SK-N-SH (cell line): ENCODE data around the gene RAB11B. TPM values are rescaled to one million over a fixed set of nuclear protein-coding genes. Genes with fewer than 3 reads are reported as not detected.
A peak's percentile ranks its signal among the peaks of the same experiment; 100 is the strongest.

ENCODE experiments used
- CTCF ChIA-PET: fragments of 300-600, 350-600 bp; formaldehyde crosslinking; extraction: SDS; loops from one replicate; lab custom pipeline; 2021; lab: Yijun Ruan, JAX
- POLR2A ChIA-PET: fragments of 350-600 bp; sonication (Branson Sonifier 250); formaldehyde crosslinking; extraction: SDS; loops from one replicate; lab custom pipeline; 2020; ENCODE audit warnings: antibody characterized with exemption, inconsistent platforms; lab: Yijun Ruan, JAX
- DNase-seq: peaks from one replicate; pipeline ENCODE4 v3.0.0; 2012
- H2AFZ ChIP-seq: fragments of 200-600 bp; sonication (generic); 2 replicates; pipeline ENCODE4 v1.8.1; 2016; ENCODE audit warnings: antibody characterized with exemption, mild to moderate bottlenecking, low read depth
- H3F3A ChIP-seq: fragments of 200-600 bp; sonication (generic); replicated peaks from 2 replicates; pipeline ENCODE3; 2016; ENCODE audit warnings: antibody characterized with exemption, mild to moderate bottlenecking; ENCODE audit not compliant: insufficient read depth
- H3K27ac ChIP-seq, 2 experiments: fragments of 200-500 bp in 1 of 2; fragments of 200-600 bp in 1 of 2; sonication (Bioruptor generic) in 1 of 2; sonication (generic), shearing (Covaris generic) in 1 of 2; 2 replicates each; pipeline versions ENCODE4 v1.5.1 to v1.6.1; 2014 to 2016; ENCODE audit warnings: low read depth in 2 of 2, inconsistent platforms in 1 of 2, low read length in 1 of 2, mild to moderate bottlenecking in 1 of 2, mixed read lengths in 1 of 2
- H3K27me3 ChIP-seq: fragments of 200-600 bp; sonication (generic), shearing (Covaris generic); 2 replicates; pipeline ENCODE4 v1.6.1; 2016; ENCODE audit warnings: mixed run types; ENCODE audit not compliant: insufficient read depth
- H3K36me3 ChIP-seq, 2 experiments: fragments of 200-500 bp in 1 of 2; fragments of 200-600 bp in 1 of 2; sonication (Bioruptor generic) in 1 of 2; sonication (generic) in 1 of 2; replicated peaks in 1 of 2; 2 replicates each; pipeline versions ENCODE3 to v1.5.1; 2014 to 2016; ENCODE audit warnings: low read length in 1 of 2, mild to moderate bottlenecking in 1 of 2; ENCODE audit not compliant: insufficient read depth in 2 of 2, control insufficient read depth in 1 of 2
- H3K4me1 ChIP-seq, 2 experiments: fragments of 200-500 bp in 1 of 2; fragments of 200-600 bp in 1 of 2; sonication (Bioruptor generic) in 1 of 2; sonication (generic), shearing (Covaris generic) in 1 of 2; 2 replicates each; pipeline versions ENCODE4 v1.5.1 to v1.6.1; 2014 to 2016; ENCODE audit warnings: low read depth in 1 of 2, low read length in 1 of 2, mixed run types in 1 of 2; ENCODE audit not compliant: insufficient read depth in 2 of 2, control insufficient read depth in 1 of 2
- H3K4me2 ChIP-seq: fragments of 200-600 bp; sonication (generic), shearing (Covaris generic); 2 replicates; pipeline ENCODE4 v1.6.1; 2017; ENCODE audit warnings: mixed run types
- H3K4me3 ChIP-seq, 2 experiments: fragments of 200-500 bp in 1 of 2; fragments of 200-600 bp in 1 of 2; sonication (Bioruptor generic) in 1 of 2; sonication (generic), shearing (Covaris generic) in 1 of 2; 2 replicates each; pipeline versions ENCODE4 v1.5.1 to v1.8.1; 2014 to 2016; ENCODE audit warnings: low read depth in 2 of 2, inconsistent platforms in 1 of 2, low read length in 1 of 2, mild to moderate bottlenecking in 1 of 2, mixed read lengths in 1 of 2, moderate library complexity in 1 of 2
- H3K79me2 ChIP-seq: fragments of 200-600 bp; sonication (generic); 2 replicates; pipeline ENCODE4 v1.8.1; 2017; ENCODE audit warnings: mild to moderate bottlenecking; ENCODE audit not compliant: insufficient read depth
- H3K9ac ChIP-seq: fragments of 200-600 bp; sonication (generic); 2 replicates; pipeline ENCODE4 v1.6.1; 2017; ENCODE audit warnings: mixed run types
- H3K9me2 ChIP-seq: fragments of 200-600 bp; sonication (generic); 2 replicates; pipeline ENCODE4 v1.6.1; 2017; ENCODE audit warnings: mixed run types
- H3K9me3 ChIP-seq: fragments of 200-600 bp; sonication (generic); 2 replicates; pipeline ENCODE4 v1.6.1; 2017; ENCODE audit warnings: mixed run types, mild to moderate bottlenecking, moderate library complexity
- H4K20me1 ChIP-seq: fragments of 200-600 bp; sonication (generic); 2 replicates; pipeline ENCODE4 v1.6.1; 2017; ENCODE audit warnings: mild to moderate bottlenecking, mixed run types; ENCODE audit not compliant: insufficient read depth
- CHD2 ChIP-seq: fragments of 150-350 bp; IDR thresholded peaks from 2 replicates; pipeline ENCODE4 v1.6.1; 2018; ENCODE audit warnings: low read length; ENCODE audit not compliant: partially characterized antibody
- ELF1 ChIP-seq: IDR thresholded peaks from 2 replicates; pipeline ENCODE4 v1.4.0; 2012
- EP300 ChIP-seq, 2 experiments: IDR thresholded peaks; 2 replicates each; pipeline versions ENCODE4 v1.4.0 to v1.6.1; 2012; ENCODE audit warnings: borderline replicate concordance in 1 of 2, low read depth in 1 of 2, low read length in 1 of 2
- EZH2phosphoT487 ChIP-seq: fragments of 200-600 bp; sonication (generic); IDR thresholded peaks from 2 replicates; pipeline ENCODE4 v1.6.1; 2017; ENCODE audit warnings: low read depth, mixed run types, mild to moderate bottlenecking, antibody characterized with exemption, moderate library complexity, borderline replicate concordance
- FOXJ3 ChIP-seq: sonication (generic); formaldehyde crosslinking; IDR thresholded peaks from 2 replicates; pipeline ENCODE4 v1.5.1; 2020; ENCODE audit warnings: mild to moderate bottlenecking, missing genetic modification reagents
- FOXM1 ChIP-seq: IDR thresholded peaks from 2 replicates; pipeline ENCODE4 v1.4.0; 2012; ENCODE audit warnings: low read depth, mild to moderate bottlenecking
- GABPA ChIP-seq: IDR thresholded peaks from 2 replicates; pipeline ENCODE4 v1.4.0; 2012; ENCODE audit warnings: low read depth, mild to moderate bottlenecking
- JUND ChIP-seq: IDR thresholded peaks from 2 replicates; pipeline ENCODE4 v1.4.0; 2012
- MEF2A ChIP-seq: IDR thresholded peaks from 2 replicates; pipeline ENCODE4 v1.4.0; 2012; ENCODE audit warnings: low read depth, borderline replicate concordance
- NRF1 ChIP-seq: IDR thresholded peaks from 2 replicates; pipeline ENCODE4 v1.6.1; 2012; ENCODE audit warnings: low read depth, mild to moderate bottlenecking, low read length
- POLR2AphosphoS5 ChIP-seq: IDR thresholded peaks from 2 replicates; pipeline ENCODE4 v1.6.1; 2012; ENCODE audit warnings: low read depth, low read length
- RAD21 ChIP-seq: IDR thresholded peaks from 2 replicates; pipeline ENCODE4 v1.6.1; 2012; ENCODE audit warnings: mild to moderate bottlenecking, low read length
- RCOR1 ChIP-seq: fragments of 150-350 bp; IDR thresholded peaks from 2 replicates; pipeline ENCODE4 v1.6.1; 2017; ENCODE audit warnings: antibody characterized with exemption, low read length
- RXRA ChIP-seq: IDR thresholded peaks from 2 replicates; pipeline ENCODE4 v1.4.0; 2012; ENCODE audit warnings: low read depth, mild to moderate bottlenecking, borderline replicate concordance
- SIN3A ChIP-seq: IDR thresholded peaks from 2 replicates; pipeline ENCODE4 v1.6.1; 2012; ENCODE audit warnings: low read depth, mild to moderate bottlenecking, low read length, moderate library complexity, borderline replicate concordance
- SMC3 ChIP-seq: IDR thresholded peaks from 2 replicates; pipeline ENCODE4 v1.6.1; 2012; ENCODE audit warnings: low read depth, low read length, improper control_type of control experiment
- TAF1 ChIP-seq: IDR thresholded peaks from 2 replicates; pipeline ENCODE4 v1.6.1; 2012; ENCODE audit warnings: low read depth, mild to moderate bottlenecking, low read length, moderate library complexity, borderline replicate concordance
- TCF12 ChIP-seq: IDR thresholded peaks from 2 replicates; pipeline ENCODE4 v1.4.0; 2012
- TEAD4 ChIP-seq: IDR thresholded peaks from 2 replicates; pipeline ENCODE4 v1.4.0; 2012; ENCODE audit warnings: mild to moderate bottlenecking, borderline replicate concordance; ENCODE audit not compliant: insufficient read depth
- WGBS: methylation state at CpG from one replicate; pipeline ENCODE4 v1.1.6; 2017; ENCODE audit warnings: low lambda C conversion rate; 5-methylcytosine and 5-hydroxymethylcytosine counted together
- polyA plus RNA-seq, 3 experiments: library from polyadenylated mRNA; depleted of rRNA; stranded (reverse); fragments of >200 nt; gene quantifications; 2 replicates each; pipeline ENCODE4 v1.2.3, GENCODE V29; 2012
- TF ChIP-seq, protein P1 (sequence below): IDR thresholded peaks from 2 replicates; pipeline ENCODE4 v1.6.1; 2012; ENCODE audit warnings: mild to moderate bottlenecking, low read depth, low read length, moderate library complexity
- TF ChIP-seq, protein P2 (sequence below): IDR thresholded peaks from 2 replicates; pipeline ENCODE4; 2012
- TF ChIP-seq, protein P3 (sequence below): fragments of 200-600 bp; sonication (generic); IDR thresholded peaks from 2 replicates; pipeline ENCODE4 v1.6.1; 2017; ENCODE audit warnings: antibody characterized with exemption, mild to moderate bottlenecking, moderate library complexity
- TF ChIP-seq, protein P4 (sequence below): fragments of 150-350 bp; IDR thresholded peaks from 2 replicates; pipeline ENCODE4 v1.6.1; 2017; ENCODE audit warnings: antibody characterized with exemption, low read length, low read depth, borderline replicate concordance
- TF ChIP-seq, protein P5 (sequence below): IDR thresholded peaks from 2 replicates; pipeline ENCODE4 v1.4.0; 2012; ENCODE audit warnings: low read depth, borderline replicate concordance
- TF ChIP-seq, protein P6 (sequence below): fragments of 150-350 bp; IDR thresholded peaks from 2 replicates; pipeline ENCODE4 v1.6.1; 2016; ENCODE audit warnings: mild to moderate bottlenecking, low read depth, low read length

Gene RAB11B
- polyA plus RNA-seq, 1 of the 3 experiments (the other 2 are of a cell fraction): 127 TPM

DNA sequence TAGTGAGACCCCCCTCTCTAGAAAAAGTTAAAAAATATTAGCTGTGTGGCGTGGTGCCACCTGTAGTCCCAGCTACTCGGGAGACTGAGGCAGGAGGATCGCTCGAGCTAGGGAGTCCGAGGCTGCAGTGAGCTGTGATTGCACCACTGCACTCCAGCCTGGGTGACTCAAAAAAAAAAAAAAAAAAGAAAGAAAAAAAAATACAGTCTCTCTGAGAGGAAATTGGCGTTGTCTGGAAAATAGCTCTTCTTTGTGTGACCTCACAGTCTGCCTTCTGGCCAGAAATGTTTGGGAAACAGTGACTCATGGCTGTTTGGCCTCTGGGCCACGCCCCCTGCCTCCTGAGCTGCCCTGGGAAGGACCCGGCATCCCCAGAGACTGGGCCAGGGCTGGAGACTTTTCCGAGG is 33.7 kb downstream of the RAB11B start:
- Histone ChIP-seq H3K4me1 (peaks cover 0 to 8% of the 10 kb centered on the region in 2 experiments; a peak in 2 of 4 replicates), H3K36me3 (no peaks in the 10 kb centered on the region), H3K9ac (peak overlapping the region; percentile 59; the same call in 1 of the 2 replicates), H3K9me2 (no peaks in the 10 kb centered on the region), H3K79me2 (no peaks in the 10 kb centered on the region), H2AFZ (peak overlapping the region; percentile 36; the same call in 1 of the 2 replicates), H3K4me2 (peak overlapping the region; percentile 53; the same call in 1 of the 2 replicates), H4K20me1 (no peaks in the 10 kb centered on the region), H3K27ac (peak overlapping the region in 1 of 2 experiments; percentile 85; a peak in 2 of 4 replicates), H3K9me3 (no peaks in the 10 kb centered on the region), H3F3A (peaks cover 3% of the 10 kb centered on the region), H3K27me3 (no peaks in the 10 kb centered on the region), H3K4me3 (no peak overlapping the region)
- 9% methylated on average over 9 of the region's 9 CpGs for WGBS
- ChIA-PET CTCF (interaction anchor here (0.7 to 0.8 kb wide), 2 partner anchors 10 to 13 kb away, joined by 3 read pairs; partner anchors contain the start of gene MARCHF2), POLR2A (no interaction called here)
- peak; percentile 66 for DNase-seq
- TF ChIP-seq POLR2AphosphoS5 (no peak; the same call in 1 of the 2 replicates), TCF12 (peak; percentile 71), CHD2 (no peak), SMC3 (no peak; the same call in 1 of the 2 replicates), JUND (peak; percentile 74), RCOR1 (no peak), FOXM1 (no peak), NRF1 (no peak), RAD21 (peak; percentile 10; the same call in 1 of the 2 replicates), FOXJ3 (CRISPR knock-in tag) (no peak), EP300 (IDR thresholded peaks at IDR 0.05; ENCODE audit: borderline replicate concordance in 1 of 2, low read depth in 1 of 2, low read length in 1 of 2) (peak in 1 of 2 experiments; percentile 44; a peak in 1 of 4 replicates), MEF2A (no peak), GABPA (no peak), TEAD4 (0 out of 2 replicates have a peak, but pooled peaks have one; percentile 22), SIN3A (no peak), ELF1 (no peak), RXRA (peak; percentile 88), TAF1 (0 out of 2 replicates have a peak, but pooled peaks have one; percentile 24), EZH2phosphoT487 (no peak)
- TF ChIP-seq, protein P1, sequence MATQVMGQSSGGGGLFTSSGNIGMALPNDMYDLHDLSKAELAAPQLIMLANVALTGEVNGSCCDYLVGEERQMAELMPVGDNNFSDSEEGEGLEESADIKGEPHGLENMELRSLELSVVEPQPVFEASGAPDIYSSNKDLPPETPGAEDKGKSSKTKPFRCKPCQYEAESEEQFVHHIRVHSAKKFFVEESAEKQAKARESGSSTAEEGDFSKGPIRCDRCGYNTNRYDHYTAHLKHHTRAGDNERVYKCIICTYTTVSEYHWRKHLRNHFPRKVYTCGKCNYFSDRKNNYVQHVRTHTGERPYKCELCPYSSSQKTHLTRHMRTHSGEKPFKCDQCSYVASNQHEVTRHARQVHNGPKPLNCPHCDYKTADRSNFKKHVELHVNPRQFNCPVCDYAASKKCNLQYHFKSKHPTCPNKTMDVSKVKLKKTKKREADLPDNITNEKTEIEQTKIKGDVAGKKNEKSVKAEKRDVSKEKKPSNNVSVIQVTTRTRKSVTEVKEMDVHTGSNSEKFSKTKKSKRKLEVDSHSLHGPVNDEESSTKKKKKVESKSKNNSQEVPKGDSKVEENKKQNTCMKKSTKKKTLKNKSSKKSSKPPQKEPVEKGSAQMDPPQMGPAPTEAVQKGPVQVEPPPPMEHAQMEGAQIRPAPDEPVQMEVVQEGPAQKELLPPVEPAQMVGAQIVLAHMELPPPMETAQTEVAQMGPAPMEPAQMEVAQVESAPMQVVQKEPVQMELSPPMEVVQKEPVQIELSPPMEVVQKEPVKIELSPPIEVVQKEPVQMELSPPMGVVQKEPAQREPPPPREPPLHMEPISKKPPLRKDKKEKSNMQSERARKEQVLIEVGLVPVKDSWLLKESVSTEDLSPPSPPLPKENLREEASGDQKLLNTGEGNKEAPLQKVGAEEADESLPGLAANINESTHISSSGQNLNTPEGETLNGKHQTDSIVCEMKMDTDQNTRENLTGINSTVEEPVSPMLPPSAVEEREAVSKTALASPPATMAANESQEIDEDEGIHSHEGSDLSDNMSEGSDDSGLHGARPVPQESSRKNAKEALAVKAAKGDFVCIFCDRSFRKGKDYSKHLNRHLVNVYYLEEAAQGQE: 0 out of 2 replicates have a peak, but pooled peaks have one; percentile 30
- TF ChIP-seq, protein P2, sequence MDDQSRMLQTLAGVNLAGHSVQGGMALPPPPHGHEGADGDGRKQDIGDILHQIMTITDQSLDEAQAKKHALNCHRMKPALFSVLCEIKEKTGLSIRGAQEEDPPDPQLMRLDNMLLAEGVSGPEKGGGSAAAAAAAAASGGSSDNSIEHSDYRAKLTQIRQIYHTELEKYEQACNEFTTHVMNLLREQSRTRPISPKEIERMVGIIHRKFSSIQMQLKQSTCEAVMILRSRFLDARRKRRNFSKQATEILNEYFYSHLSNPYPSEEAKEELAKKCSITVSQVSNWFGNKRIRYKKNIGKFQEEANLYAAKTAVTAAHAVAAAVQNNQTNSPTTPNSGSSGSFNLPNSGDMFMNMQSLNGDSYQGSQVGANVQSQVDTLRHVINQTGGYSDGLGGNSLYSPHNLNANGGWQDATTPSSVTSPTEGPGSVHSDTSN: peak; percentile 55; the same call in 1 of the 2 replicates
- TF ChIP-seq, protein P3, sequence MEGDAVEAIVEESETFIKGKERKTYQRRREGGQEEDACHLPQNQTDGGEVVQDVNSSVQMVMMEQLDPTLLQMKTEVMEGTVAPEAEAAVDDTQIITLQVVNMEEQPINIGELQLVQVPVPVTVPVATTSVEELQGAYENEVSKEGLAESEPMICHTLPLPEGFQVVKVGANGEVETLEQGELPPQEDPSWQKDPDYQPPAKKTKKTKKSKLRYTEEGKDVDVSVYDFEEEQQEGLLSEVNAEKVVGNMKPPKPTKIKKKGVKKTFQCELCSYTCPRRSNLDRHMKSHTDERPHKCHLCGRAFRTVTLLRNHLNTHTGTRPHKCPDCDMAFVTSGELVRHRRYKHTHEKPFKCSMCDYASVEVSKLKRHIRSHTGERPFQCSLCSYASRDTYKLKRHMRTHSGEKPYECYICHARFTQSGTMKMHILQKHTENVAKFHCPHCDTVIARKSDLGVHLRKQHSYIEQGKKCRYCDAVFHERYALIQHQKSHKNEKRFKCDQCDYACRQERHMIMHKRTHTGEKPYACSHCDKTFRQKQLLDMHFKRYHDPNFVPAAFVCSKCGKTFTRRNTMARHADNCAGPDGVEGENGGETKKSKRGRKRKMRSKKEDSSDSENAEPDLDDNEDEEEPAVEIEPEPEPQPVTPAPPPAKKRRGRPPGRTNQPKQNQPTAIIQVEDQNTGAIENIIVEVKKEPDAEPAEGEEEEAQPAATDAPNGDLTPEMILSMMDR: no peak
- TF ChIP-seq, protein P4, sequence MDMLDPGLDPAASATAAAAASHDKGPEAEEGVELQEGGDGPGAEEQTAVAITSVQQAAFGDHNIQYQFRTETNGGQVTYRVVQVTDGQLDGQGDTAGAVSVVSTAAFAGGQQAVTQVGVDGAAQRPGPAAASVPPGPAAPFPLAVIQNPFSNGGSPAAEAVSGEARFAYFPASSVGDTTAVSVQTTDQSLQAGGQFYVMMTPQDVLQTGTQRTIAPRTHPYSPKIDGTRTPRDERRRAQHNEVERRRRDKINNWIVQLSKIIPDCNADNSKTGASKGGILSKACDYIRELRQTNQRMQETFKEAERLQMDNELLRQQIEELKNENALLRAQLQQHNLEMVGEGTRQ: no peak
- TF ChIP-seq, protein P5, sequence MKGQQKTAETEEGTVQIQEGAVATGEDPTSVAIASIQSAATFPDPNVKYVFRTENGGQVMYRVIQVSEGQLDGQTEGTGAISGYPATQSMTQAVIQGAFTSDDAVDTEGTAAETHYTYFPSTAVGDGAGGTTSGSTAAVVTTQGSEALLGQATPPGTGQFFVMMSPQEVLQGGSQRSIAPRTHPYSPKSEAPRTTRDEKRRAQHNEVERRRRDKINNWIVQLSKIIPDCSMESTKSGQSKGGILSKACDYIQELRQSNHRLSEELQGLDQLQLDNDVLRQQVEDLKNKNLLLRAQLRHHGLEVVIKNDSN: no peak
- TF ChIP-seq, protein P6, sequence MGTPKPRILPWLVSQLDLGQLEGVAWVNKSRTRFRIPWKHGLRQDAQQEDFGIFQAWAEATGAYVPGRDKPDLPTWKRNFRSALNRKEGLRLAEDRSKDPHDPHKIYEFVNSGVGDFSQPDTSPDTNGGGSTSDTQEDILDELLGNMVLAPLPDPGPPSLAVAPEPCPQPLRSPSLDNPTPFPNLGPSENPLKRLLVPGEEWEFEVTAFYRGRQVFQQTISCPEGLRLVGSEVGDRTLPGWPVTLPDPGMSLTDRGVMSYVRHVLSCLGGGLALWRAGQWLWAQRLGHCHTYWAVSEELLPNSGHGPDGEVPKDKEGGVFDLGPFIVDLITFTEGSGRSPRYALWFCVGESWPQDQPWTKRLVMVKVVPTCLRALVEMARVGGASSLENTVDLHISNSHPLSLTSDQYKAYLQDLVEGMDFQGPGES: no peak
